Measurements from ENCODE around the gene FMNL1.

Gene FMNL1

DNA sequence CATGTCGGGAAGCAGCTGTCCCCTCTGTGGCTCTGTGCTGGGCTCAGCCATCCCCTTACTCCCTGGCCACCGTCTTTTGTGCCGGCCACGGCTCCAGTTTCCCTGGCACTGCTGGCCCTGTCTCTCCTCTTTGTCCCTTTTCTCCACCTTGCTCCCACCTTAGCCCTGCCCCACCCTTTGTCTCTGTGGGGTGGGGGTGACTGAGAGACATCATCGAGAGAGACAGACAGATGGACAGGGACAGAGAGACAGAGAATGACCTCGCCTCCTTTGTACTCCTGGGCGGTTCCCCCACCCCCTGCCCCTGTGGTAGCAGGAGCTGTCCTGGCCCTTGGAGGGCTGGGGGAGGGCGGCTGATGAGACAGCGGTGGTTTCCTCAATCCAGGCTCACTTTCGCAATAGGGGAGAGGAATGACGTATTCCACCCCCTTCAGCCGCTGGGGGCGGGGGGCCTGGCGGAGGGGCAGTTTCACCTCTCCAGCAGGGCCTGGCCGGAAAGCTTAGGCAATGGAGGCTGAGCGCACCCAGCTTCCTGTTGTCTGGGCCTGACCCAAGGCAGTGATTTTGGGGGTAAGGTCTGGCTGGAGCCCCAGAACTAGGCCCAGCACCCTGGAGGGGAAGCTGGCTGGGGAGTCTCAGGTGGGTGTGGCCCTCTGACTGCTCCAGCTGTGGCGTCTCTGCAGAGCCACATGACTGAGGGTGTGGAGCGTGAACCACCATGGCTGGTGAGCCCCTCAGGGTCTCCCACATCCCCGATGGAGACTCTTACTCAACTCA, 7.3 kb downstream of the FMNL1 start:
- Histone ChIP-seq H3K4me3 (ENCODE audit: low read length) (no peak overlapping the region), H3K27me3 (ENCODE audit: control insufficient read depth, insufficient read depth, low read length) (no peaks in the 10 kb centered on the region), H3K4me1 (ENCODE audit: control insufficient read depth, insufficient read depth, low read length) (peaks cover 9% of the 10 kb centered on the region), H3K36me3 (ENCODE audit: control insufficient read depth, insufficient read depth, low read length) (no peaks in the 10 kb centered on the region), H3K9me3 (ENCODE audit: control insufficient read depth, insufficient read depth, low read length) (no peaks in the 10 kb centered on the region), H3K27ac (ENCODE audit: low read length) (no peak overlapping the region)
- no CpG with 5 or more reads among the region's 19 CpGs for WGBS (ENCODE audit: insufficient coverage, insufficient read length)
- no peak for DNase-seq (ENCODE audit: low read depth, low spot score)

DNA sequence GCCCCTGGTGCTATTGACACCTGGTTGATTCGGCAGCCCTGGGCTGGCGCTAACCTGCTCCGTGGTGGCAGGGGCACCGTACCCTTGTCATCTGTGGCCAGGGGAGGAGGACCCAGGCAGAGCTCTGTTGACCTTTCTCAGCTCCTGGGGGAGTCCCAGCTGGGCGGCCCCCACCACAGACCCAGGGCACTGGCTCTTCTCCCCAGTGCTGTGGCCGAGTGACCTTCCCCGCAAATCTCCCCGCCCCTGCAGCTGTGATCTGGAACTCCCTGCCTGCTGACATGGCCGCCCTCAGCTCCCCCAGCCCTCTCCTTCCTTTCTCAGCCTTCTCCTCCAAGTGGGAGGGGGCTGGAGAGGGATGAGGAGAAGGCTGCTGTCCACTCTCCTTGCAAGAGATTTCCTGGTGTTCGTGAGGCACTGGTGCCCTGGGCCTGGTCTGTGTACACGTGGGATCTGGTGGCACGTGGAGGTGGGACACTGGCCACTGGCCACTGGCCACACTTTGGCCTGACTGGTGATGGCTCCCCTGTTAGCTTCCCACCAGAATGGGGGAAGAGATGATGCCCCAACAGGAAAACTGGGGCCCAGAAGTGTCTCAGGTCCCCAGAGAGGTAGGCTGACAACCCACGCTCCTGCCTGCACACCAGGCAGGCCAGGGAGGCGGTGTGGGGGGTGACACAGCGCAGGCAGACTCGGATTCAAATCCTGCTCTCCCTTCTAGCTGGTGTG, 8.2 kb downstream of the FMNL1 start:
- Histone ChIP-seq H3K27me3 (ENCODE audit: control insufficient read depth, insufficient read depth, low read length) (no peaks in the 10 kb centered on the region), H3K4me3 (ENCODE audit: low read length) (no peak overlapping the region), H3K9me3 (ENCODE audit: control insufficient read depth, insufficient read depth, low read length) (no peaks in the 10 kb centered on the region), H3K4me1 (ENCODE audit: control insufficient read depth, insufficient read depth, low read length) (peaks cover 9% of the 10 kb centered on the region), H3K27ac (ENCODE audit: low read length) (no peak overlapping the region), H3K36me3 (ENCODE audit: control insufficient read depth, insufficient read depth, low read length) (no peaks in the 10 kb centered on the region)
- no peak for DNase-seq (ENCODE audit: low read depth, low spot score)
- WGBS (ENCODE audit: insufficient coverage, insufficient read length) = no CpG with 5 or more reads among the region's 16 CpGs

DNA sequence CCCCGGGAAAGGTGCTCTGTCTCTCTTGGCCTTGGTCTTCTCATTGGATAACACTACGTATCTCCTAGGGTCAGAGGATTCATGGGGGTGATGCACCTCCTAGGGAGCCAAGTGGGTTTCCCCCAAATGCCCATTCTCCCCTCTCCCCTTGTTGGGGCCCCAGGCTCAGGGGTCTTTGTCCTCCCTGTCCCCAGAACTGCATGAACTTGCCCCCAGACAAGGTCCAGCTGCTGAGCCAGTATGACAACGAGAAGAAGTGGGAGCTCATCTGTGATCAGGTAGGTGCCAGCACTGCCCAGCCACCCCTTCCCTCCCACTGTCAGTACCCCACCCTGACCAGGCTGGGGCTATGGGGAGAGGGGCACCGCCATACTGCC, 8.7 kb downstream of the FMNL1 start:
- Histone ChIP-seq H3K4me1 (ENCODE audit: control insufficient read depth, insufficient read depth, low read length) (peaks cover 9% of the 10 kb centered on the region), H3K27ac (ENCODE audit: low read length) (no peak overlapping the region), H3K27me3 (ENCODE audit: control insufficient read depth, insufficient read depth, low read length) (no peaks in the 10 kb centered on the region), H3K9me3 (ENCODE audit: control insufficient read depth, insufficient read depth, low read length) (no peaks in the 10 kb centered on the region), H3K36me3 (ENCODE audit: control insufficient read depth, insufficient read depth, low read length) (no peaks in the 10 kb centered on the region), H3K4me3 (ENCODE audit: low read length) (no peak overlapping the region)
- no peak for DNase-seq (ENCODE audit: low read depth, low spot score)
- WGBS (ENCODE audit: insufficient coverage, insufficient read length) = no CpG with 5 or more reads among the region's 4 CpGs

DNA sequence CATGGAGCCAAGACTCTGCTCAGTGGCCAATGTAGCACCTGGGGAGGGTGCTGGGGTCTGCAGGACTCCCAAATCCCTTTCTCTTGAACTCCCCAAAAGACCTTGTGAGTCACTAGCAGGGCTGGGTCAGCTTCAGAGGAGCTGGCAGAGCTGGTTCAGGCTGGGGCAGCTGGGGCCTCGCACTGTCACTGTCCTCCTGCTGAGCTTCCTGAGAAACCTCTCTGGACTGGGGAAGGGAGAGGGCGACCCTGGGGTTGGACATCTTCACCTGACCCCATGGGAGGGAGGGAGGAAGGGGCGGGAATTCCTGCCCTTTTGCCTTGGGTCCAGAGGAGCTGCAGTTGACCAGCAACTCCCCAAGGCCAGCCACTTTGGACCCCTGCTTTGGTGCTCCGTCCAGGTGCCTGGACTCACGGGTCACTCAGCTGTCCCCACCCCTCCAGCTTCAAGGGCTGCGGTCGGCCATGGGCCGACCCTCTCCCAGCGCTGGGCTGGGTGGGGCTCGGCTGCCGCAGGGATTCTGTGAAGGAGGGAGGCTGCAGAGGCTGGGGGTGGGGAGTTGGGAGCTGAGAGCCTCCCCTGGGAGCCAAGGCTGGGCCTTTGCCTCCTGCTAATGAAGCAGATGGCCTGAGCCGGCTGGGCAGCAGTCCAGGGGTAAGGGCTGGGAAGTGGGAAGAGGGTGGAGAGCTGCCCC, 9.2 kb downstream of the FMNL1 start:
- Histone ChIP-seq H3K9me3 (ENCODE audit: control insufficient read depth, insufficient read depth, low read length) (no peaks in the 10 kb centered on the region), H3K27me3 (ENCODE audit: control insufficient read depth, insufficient read depth, low read length) (no peaks in the 10 kb centered on the region), H3K4me1 (ENCODE audit: control insufficient read depth, insufficient read depth, low read length) (peaks cover 8% of the 10 kb centered on the region), H3K4me3 (ENCODE audit: low read length) (no peak overlapping the region), H3K27ac (ENCODE audit: low read length) (no peak overlapping the region), H3K36me3 (ENCODE audit: control insufficient read depth, insufficient read depth, low read length) (no peaks in the 10 kb centered on the region)
- DNase-seq (ENCODE audit: low read depth, low spot score) = no peak
- no CpG with 5 or more reads among the region's 12 CpGs for WGBS (ENCODE audit: insufficient coverage, insufficient read length)

DNA sequence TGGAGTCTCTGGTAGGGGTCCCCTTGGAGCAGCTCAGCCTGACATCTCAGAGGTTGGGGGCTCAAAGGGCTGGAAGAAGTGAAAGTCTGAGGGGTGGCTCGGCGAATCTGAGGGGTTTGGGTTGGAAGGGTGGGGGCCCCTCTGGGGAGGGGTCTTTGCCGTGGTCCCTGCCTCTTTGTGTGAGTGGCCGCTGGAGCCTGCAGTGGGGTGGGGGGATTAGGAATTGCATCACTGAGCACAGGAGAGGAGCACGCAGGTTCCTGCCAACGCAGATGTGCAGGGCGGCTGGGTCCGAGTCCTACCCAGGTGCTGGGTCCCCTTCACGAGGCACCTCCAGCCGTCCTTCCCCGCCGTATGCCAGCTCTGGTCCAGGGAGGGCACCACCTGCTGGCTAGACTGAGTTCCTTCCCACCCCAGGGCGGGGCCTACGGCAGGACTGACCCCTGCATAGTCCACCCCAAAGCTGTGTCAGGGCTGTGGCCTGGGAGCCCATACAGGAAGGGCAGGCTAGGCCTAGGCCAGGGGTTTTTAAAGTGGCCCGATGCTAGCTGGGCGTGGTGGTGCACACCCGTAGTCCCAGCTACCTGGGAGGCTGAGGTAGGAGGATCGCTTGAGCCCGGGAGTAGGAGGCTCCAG, 9.9 kb downstream of the FMNL1 start:
- no CpG with 5 or more reads among the region's 19 CpGs for WGBS (ENCODE audit: insufficient coverage, insufficient read length)
- Histone ChIP-seq H3K4me3 (ENCODE audit: low read length) (no peak overlapping the region), H3K27ac (ENCODE audit: low read length) (no peak overlapping the region), H3K36me3 (ENCODE audit: control insufficient read depth, insufficient read depth, low read length) (no peaks in the 10 kb centered on the region), H3K4me1 (ENCODE audit: control insufficient read depth, insufficient read depth, low read length) (peaks cover 10% of the 10 kb centered on the region), H3K9me3 (ENCODE audit: control insufficient read depth, insufficient read depth, low read length) (no peaks in the 10 kb centered on the region), H3K27me3 (ENCODE audit: control insufficient read depth, insufficient read depth, low read length) (no peaks in the 10 kb centered on the region)
- DNase-seq (ENCODE audit: low read depth, low spot score) = no peak

DNA sequence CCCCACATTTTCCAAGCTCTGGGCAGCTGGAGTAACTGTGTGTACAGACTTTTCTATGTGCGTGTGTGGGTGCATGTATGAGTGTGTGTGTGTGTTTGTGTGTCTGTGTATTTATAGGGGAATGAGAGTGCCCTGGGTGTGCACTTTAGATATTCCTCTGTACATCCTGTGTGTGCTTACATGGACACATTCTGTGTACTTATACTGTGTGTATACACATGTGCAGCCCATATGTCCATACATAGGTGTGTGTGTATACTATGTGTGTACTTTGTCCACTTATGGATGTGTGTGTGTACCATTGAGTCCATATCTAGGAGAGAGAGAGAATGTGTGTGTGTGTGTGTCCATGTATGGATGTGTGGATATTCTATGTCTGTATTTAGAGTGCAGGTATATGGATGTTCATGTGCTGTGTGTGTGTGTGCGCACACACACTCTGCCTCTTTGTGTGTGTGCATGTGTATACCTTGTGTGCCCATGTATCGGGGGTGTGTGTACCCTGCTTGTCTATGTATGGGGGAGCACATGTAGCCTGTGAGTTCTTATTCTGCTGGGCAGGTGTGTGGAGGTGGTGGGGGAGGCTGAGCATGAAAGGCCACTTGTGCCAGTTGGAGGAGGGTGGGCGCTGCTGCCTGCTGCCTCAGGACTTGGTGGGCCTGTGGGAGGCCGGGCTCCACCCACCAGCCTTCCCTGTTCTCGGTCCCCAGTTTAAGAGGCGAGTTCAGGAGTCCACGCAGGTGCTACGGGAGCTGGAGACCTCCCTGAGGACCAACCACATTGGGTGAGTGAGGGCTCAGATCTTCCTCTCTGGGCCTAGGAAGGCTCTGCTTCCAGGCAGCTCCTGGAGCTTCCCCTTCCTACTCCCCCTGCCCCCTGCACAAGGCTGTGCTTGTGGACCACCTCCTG, 11.1 kb downstream of the FMNL1 start:
- Histone ChIP-seq H3K36me3 (ENCODE audit: control insufficient read depth, insufficient read depth, low read length) (no peaks in the 10 kb centered on the region), H3K27me3 (ENCODE audit: control insufficient read depth, insufficient read depth, low read length) (no peaks in the 10 kb centered on the region), H3K4me3 (ENCODE audit: low read length) (no peak overlapping the region), H3K27ac (ENCODE audit: low read length) (no peak overlapping the region), H3K4me1 (ENCODE audit: control insufficient read depth, insufficient read depth, low read length) (peaks cover 10% of the 10 kb centered on the region), H3K9me3 (ENCODE audit: control insufficient read depth, insufficient read depth, low read length) (no peaks in the 10 kb centered on the region)
- no CpG with 5 or more reads among the region's 9 CpGs for WGBS (ENCODE audit: insufficient coverage, insufficient read length)
- DNase-seq (ENCODE audit: low read depth, low spot score) = no peak

DNA sequence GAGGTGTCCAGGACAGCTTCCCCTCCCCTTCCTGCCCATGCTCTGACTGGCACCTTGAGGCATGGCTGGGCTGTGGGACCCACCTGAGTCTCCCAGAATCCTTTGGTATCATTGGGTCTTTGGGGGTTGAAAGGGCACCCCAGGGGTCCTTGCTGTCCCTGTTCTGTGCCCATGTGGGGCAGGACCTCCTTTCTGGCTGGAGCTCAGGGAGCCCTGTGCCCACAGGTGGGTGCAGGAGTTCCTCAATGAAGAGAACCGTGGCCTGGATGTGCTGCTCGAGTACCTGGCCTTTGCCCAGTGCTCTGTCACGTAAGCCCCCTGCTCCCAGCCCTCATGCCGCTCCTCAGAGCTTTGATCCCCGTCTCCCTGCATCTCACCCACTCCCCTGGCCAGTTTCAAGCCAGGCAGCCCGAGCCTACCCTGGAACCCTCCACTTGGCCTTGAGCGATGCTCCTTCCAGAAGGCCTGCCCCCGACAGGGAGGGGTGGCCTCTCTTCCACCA, 11.8 kb downstream of the FMNL1 start:
- Histone ChIP-seq H3K27me3 (ENCODE audit: control insufficient read depth, insufficient read depth, low read length) (no peaks in the 10 kb centered on the region), H3K36me3 (ENCODE audit: control insufficient read depth, insufficient read depth, low read length) (no peaks in the 10 kb centered on the region), H3K4me3 (ENCODE audit: low read length) (no peak overlapping the region), H3K9me3 (ENCODE audit: control insufficient read depth, insufficient read depth, low read length) (no peaks in the 10 kb centered on the region), H3K4me1 (ENCODE audit: control insufficient read depth, insufficient read depth, low read length) (peaks cover 8% of the 10 kb centered on the region), H3K27ac (ENCODE audit: low read length) (no peak overlapping the region)
- WGBS (ENCODE audit: insufficient coverage, insufficient read length) = no CpG with 5 or more reads among the region's 8 CpGs
- DNase-seq (ENCODE audit: low read depth, low spot score) = no peak

DNA sequence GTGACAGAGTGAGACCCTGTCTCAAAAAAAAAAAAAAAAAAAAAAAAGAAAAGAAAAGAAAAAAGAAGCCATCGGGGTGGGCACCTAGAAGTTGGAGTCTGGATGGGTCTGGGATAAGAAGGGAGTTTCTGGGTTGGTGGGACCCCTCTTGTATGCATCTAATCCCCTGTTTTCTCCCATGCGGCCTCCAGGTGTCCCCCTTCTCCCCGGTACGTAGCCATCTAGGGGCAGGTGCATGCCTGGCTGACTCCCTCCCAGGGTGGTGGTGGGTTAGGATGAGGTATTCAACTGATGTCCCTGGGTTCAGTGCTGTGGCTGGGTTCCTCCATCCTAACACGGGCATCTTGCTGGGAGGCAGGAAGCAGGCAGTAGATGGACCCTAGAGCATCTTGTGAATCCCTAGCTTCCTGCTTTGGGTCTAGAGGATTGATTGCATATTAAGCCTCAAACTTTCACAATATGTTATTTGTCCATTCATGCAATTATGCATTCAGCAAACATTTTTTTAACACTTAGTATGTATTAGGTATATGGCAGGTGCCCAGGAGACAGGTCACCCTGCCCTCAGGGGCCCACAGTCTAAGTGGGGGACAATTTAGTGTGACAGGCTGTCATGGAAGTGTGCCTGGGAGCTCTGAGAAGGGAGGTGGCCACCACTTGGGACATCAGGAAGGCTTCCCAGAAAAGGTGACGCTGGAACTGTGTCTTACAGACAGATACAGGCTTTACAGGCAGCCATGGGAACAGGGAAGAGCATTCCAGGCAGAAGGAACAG, 13.1 kb downstream of the FMNL1 start:
- no peak overlapping the region for H3K4me3 ChIP-seq (ENCODE audit: low read length)
- peaks cover 2% of the 10 kb centered on the region for H3K4me1 ChIP-seq (ENCODE audit: control insufficient read depth, insufficient read depth, low read length)
- H3K36me3 ChIP-seq (ENCODE audit: control insufficient read depth, insufficient read depth, low read length) = no peaks in the 10 kb centered on the region
- no CpG with 5 or more reads among the region's 6 CpGs for WGBS (ENCODE audit: insufficient coverage, insufficient read length)
- no peak overlapping the region for H3K27ac ChIP-seq (ENCODE audit: low read length)
- no peak for DNase-seq (ENCODE audit: low read depth, low spot score)
- H3K9me3 ChIP-seq (ENCODE audit: control insufficient read depth, insufficient read depth, low read length) = no peaks in the 10 kb centered on the region
- H3K27me3 ChIP-seq (ENCODE audit: control insufficient read depth, insufficient read depth, low read length) = no peaks in the 10 kb centered on the region

Data from iPS DF 6.9 (cell line).